ENCODE measurements around the gene CRELD1.

CRELD1 gene

DNA sequence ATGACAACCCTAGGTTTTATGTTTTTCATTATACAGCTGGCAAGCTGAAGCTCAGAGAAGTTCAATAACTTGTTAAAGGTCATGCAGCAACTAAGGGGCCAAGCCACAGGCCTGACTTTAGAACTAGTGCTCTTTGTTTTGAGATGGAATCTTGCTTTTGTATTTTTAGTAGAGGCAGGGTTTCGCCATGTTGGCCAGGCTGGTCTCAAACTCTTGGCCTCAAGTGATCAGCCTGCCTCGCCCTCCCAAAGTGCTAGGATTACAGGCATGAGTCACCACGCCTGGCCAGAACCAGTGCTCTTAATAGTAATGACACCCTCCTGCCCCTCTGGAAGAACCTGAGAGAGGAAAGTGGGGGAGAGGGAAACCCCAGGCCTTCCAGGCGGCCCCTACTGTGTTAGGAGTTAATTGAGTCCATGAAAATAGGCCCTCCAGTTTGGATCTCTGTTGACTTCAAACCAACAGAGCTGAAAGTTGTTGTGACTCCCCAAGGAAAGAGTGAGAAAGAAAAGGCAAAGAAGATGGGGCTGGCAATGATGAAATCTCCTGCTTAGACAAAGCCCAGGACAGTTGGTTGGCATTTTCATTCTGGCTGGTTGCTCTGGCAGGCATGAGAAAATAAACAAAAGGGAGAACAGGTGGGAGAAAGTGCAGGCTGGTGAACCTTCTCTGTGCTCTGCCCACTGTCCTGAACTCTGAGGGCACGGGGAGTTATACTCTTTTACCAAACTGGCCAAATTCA is 22.1 kb downstream of the CRELD1 start:
- DNase-seq = no peak
- ATAC-seq = no peak

DNA sequence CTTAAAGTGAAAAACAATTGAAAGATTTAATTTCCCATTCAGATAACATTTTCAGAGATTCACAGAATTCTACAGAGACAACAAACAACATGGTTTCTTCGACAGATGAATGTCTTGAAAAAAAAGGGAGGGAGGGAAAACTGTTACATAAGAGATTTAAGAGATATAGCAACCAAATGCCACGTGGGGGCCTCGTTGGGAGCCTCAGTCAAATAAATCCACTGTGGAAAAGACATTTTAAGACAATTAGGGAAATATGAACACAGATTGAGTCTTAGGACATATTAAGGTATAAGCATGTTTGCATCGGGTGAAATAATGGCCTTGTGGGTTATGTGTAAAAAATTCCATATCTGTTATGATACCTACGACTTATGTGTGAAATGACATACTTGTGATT is 23.6 kb downstream of the CRELD1 start:
- no peak for DNase-seq
- no peak for ATAC-seq

DNA sequence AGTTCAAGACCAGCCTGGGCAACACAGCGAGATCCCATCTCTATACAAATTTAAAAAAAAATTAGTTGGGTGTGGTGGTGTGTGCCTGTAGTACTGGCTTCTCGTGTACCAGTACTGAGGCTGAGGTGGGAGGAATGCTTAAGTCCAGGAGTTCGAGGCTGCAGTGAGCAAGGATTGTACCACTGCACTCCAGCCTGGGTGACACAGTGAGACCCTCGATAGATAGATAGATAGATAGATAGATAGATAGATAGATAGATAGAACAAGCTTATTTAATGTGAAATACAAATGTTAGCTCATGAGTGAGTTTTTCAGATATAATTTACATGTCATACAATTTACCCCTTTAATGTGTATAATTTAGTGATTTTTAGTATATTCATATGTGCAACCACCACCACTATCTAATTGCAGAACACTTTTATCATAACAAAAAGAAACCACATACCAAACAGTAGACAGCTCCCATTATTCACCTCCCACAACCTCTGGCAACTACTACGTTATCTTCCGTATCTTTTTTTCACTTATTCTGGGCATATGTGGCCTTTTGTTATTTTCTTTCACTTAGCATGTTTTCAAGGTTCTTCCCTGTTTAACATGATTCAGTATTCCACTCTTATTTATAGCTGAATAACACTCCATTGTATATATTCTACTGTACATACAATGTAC is 31.7 kb downstream of the CRELD1 start:
- ATAC-seq = no peak
- DNase-seq = no peak

DNA sequence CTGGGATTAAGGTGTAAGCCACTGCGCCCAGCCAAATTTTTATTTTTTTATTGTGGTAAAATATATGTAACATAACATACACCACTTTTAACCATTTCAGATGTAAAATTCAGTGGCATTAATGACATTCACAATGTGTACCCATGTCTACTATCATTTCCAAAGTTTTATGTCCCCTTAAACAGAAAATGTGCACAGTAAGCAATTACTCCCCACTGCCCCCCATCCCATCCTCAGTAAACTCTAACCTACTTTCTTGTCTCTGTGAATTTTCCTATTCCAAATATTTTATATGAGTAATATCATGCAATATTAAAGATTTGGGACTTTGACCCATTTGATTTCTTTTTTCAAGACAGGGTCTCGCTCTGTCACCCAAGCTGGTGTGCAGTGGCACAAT is 33.2 kb downstream of the CRELD1 start:
- no peak for ATAC-seq
- DNase-seq = no peak

DNA sequence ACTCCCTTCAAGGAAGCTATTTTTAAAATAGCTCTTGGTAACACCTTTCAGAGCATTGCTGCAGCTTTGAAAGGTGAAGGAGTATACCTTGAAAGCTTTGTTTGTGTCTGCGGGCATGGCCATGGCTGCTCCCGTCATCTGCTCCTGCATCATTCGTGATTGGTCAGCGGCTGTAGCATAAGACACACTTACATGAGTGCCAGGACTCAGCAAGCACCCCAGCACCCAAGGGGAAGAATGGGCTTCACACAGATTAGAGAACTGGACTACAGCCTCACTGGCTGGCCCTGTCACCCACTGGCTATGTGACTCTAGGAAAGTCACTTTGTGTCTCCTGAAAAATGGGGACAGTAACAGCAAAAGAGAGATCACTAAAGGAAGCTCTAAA is 36.0 kb downstream of the CRELD1 start:
- ATAC-seq (no peak), DNase-seq (no peak)

DNA sequence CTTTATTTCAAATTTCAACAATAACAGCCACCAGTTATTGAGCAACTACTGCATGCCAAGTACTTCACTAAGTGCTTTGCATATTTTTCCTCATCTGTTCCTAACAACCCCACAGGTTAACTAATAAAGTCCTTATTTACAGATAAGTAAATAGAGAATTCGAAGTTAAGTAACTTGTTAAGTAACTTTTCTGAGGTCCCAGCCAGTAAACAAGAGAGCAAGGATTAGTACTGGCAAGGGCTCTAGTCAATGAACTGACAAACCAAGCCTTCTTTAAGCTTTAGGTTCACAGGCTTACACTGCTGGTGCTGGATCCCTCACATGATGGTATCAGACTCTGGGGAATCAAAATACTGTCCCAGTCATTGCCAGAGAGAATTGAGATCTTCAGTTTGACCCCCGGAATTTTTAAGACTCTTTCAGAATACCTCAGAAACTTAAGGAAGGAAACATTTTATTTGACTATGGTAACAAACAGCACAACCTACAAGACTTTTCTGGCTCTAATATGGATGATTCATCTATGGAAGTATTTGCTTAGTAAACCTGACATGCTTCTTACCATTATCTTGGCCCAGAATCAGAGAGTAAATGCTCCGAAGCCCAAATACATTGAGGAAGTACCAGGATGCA is 36.5 kb downstream of the CRELD1 start:
- ATAC-seq (no peak), DNase-seq (no peak)

DNA sequence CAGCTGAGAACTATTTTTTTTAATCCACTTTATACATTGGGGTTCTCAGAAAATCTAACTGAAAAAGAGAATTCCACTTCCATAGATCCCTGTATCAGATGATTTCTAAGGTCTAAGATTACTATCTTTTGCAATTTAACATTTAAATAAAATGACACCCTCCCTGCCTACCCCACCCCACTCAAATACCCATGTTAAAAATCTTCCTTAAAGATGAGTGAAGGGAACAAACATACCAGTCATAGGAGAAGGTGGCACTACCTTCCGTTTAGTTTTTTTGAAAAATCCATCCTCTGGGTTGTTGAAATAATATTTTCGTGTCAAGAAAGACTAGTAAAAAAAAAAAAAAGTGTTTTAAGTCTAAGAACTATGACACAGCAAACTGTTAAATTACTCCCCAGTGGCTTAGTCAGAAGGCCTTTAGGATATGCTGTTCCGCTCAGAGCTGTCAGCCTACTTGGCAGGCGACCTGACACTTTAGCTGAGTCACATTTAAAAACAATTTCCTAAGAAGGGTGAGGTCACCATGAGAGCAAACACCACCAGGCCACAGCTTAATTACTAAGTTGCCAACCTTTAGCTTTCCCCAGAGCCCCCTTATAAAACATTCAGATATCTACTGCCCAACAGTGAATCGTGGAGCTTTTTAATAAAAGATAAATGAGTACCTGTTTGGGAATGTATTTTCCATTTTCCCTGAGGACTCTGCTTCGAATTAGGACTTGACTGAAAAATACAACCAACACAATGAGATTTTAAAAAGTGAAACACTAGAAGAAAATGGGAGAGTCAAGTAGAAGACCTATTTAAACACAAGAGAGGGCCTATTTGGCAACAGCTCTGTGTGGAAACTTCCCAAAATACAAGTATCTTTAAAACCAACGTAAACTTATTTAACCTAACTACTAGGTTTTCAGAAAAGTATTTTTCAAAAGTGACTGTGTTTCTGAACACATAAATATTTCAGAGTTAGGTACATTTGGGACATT is 43.4 kb downstream of the CRELD1 start:
- peak; percentile 92 for ATAC-seq
- peak; percentile 15 for DNase-seq

DNA sequence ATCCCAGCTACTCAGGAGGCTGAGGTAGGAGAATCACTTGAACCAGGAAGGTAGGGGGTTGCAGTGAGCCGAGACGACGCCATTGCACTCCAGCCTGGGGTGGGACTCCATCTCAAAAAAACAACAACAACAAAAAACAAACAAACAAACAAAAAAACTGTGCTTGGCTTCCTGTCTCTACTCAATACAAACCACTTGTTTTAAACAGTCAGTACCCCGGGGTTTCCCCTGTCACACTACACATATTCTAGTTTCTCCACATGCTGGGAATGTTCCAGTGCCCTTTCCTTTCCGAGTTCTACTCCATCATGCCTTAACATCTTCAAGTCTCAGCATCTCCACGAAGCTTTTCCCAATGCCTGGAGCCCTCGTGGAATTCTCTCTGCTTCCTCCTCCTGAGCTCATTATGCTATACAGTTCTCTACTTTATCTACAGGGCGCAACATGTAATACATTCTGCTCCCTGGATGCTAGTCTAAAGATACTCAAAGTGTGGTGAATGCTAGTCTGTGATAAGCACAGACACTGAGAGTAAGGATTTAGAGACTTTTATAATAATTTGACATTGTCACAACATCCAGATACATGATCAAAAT is 45.2 kb downstream of the CRELD1 start:
- ATAC-seq = no peak
- DNase-seq = no peak

DNA sequence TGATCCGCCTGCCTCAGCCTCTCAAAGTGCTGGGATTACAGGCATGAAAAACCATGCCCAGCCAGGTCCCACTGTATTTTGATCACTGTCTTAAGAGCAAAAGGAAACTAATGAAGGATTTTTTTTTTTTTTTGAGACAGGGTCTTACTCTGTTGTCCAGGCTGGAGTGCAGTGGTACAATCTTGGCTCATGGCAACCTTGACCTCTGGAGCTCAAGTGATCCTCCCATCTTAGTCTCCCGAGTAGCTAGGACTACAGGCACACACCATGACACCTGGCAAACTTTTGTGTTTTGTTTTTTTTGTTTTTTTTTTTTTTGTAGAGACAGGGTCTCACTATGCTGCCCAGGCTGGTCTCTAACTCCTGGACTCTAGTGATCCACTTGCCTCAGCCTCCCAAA is 46.6 kb downstream of the CRELD1 start:
- DNase-seq = no peak
- no peak for ATAC-seq

DNA sequence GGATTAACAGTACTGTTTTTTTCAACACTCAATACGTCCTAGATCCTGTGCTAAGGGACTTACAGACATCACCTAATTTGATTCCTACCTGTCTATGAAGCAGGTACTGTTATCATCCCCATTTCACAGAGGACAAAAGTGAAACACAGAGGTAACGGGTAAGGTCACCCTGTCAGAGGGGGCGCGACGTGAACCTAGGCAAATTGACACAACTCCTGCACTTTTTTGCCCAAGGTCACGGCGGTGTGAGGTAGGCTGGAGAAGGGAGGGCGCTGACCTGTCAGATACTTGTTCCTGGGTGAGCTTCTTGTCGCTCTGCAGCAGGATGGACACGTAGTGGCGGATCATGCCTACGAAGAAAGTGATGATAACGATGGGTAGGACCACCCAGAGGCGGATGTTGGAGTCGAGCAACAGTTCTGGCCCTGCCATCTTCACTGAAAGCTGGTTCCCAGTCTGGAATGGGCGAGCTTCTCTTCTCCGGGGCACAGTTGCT is 52.6 kb downstream of the CRELD1 start:
- peak; percentile 30 for ATAC-seq

DNA sequence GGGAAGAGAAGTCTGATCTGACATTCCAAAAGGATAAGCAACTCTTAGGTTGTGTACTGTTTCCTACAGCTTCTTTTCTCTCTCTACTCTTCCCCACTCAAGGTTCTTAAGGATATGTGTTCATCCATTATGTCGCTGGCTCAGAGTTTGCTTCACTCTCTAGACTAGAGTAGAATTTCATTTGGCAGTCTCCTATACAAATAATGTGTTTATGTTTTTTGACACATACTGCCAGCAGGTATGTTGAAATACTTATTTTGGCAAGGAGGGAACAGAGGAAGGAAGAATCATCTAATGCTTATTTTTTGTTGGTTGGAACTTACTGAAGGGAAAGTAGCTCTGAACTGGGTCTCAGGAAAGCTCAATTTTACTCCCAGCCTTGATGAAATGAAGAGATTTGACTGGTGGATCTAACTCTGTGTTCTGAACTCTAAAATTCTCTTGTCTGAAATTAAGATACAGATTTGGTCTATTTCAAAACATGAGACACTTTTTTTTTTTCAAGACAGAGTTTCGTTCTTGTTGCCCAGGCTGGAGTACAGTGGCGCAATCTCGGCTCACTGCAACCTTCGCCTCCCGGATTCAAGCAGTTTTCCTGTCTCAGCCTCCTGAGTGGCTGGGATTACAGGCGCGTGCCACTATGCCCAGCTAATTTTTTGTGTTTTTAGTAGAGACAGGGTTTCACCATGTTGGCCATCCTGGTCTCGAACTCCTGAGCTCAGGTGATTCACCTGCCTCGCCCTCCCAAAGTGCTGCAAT is 60.6 kb downstream of the CRELD1 start:
- no peak for DNase-seq
- ATAC-seq = no peak

More for the DNA sequence above, 52.6 kb downstream of the CRELD1 start:
- no peak for DNase-seq
